Vagina (tissue), 2 donors: ENCODE data around the gene FHIT.

ENCODE experiments used
- POLR2A ChIP-seq, 2 donors: fragments of 450-650 bp; IDR thresholded peaks; one replicate each; pipeline ENCODE4 v1.6.1; 2017; ENCODE audit warnings: antibody characterized with exemption in 2 of 2, mild to moderate bottlenecking in 2 of 2, moderate library complexity in 2 of 2
- POLR2AphosphoS5 ChIP-seq, 2 donors: sonication (generic); formaldehyde crosslinking; IDR thresholded peaks; one replicate each; pipeline ENCODE4 v1.9.0; 2017; ENCODE audit warnings: antibody characterized with exemption in 2 of 2, mild to moderate bottlenecking in 2 of 2, low read depth in 1 of 2; ENCODE audit not compliant: insufficient read depth in 1 of 2
- TF ChIP-seq, protein P1 (sequence below), 3 experiments: fragments of 450-650 bp in 2 of 3; fragments of 200-600 bp in 1 of 3; sonication (generic) in 1 of 3; IDR thresholded peaks; one replicate each; pipeline ENCODE4 v1.5.1; 2017 to 2019; ENCODE audit warnings: antibody characterized with exemption in 3 of 3, mild to moderate bottlenecking in 2 of 3, moderate library complexity in 2 of 3

DNA sequence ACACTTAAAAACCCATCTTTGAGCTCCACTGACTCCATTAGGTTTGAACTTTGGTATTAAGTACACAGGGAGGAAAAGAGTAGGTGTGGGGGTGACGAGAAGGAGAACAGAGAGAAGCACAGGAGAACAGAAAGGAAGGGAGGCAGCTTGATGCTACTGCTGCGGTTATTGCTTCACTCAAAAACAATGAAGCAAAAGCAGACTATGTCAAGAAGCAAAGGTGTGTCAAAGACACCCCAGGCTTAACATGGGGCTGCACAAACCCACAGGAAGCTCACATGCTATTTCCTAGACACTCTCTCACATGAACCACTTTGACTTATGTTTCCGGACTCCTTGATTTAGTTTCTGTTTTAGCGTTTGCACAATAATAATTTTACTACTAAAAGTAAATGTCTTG is 1240.5 kb downstream of the FHIT start:
- TF ChIP-seq, protein P1, sequence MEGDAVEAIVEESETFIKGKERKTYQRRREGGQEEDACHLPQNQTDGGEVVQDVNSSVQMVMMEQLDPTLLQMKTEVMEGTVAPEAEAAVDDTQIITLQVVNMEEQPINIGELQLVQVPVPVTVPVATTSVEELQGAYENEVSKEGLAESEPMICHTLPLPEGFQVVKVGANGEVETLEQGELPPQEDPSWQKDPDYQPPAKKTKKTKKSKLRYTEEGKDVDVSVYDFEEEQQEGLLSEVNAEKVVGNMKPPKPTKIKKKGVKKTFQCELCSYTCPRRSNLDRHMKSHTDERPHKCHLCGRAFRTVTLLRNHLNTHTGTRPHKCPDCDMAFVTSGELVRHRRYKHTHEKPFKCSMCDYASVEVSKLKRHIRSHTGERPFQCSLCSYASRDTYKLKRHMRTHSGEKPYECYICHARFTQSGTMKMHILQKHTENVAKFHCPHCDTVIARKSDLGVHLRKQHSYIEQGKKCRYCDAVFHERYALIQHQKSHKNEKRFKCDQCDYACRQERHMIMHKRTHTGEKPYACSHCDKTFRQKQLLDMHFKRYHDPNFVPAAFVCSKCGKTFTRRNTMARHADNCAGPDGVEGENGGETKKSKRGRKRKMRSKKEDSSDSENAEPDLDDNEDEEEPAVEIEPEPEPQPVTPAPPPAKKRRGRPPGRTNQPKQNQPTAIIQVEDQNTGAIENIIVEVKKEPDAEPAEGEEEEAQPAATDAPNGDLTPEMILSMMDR (IDR thresholded peaks at IDR 0.05) = no peak
- TF ChIP-seq POLR2AphosphoS5 (IDR thresholded peaks at IDR 0.05; ENCODE audit: insufficient read depth in 1 of 2, low read depth in 1 of 2) = no peak
- TF ChIP-seq POLR2A (IDR thresholded peaks at IDR 0.05) = no peak
